Measurements from ENCODE around the gene FARS2. TPM values are rescaled to one million over a fixed set of nuclear protein-coding genes. Genes with fewer than 3 reads are reported as not detected.

Gene FARS2
- polyA plus RNA-seq, 1 of the 3 experiments (the other 2 are of a cell fraction): 12.5 TPM

DNA sequence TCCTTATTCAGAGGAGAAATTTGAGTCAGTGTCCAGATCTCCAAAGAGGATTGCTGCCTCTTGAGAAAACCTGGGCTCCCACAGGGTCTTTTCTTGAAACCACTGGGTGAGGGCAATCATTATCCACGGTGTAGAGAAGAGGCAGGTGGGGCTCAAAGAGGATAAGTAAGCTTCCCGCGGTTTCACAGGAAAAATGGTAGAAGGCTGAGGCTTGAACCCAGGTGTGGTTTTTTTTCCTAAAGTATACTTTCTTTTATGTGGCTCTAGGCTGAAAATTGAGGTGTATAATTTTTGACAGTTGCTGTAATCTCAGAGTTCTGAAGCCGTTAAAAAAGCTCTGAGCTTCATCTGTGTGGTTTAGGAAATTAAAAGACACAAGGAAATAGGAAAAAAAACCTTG lies 164.5 kb downstream of the FARS2 start:
- WGBS (ENCODE audit: low lambda C conversion rate): 90% methylated on average over 4 of the region's 4 CpGs
- Histone ChIP-seq H3K27ac (ENCODE audit: low read depth in 2 of 2, low read length in 1 of 2) (no peak overlapping the region), H3K9ac (no peak overlapping the region), H2AFZ (ENCODE audit: low read depth) (no peak overlapping the region), H3K4me2 (no peak overlapping the region), H3K9me2 (no peaks in the 10 kb centered on the region), H3F3A (replicated peaks; ENCODE audit: insufficient read depth) (no peaks in the 10 kb centered on the region), H3K4me1 (ENCODE audit: control insufficient read depth in 1 of 2, insufficient read depth in 2 of 2, low read depth in 1 of 2, low read length in 1 of 2) (no peaks in the 10 kb centered on the region), H3K9me3 (no peaks in the 10 kb centered on the region), H3K4me3 (ENCODE audit: low read depth in 2 of 2, low read length in 1 of 2) (no peak overlapping the region), H3K27me3 (ENCODE audit: insufficient read depth) (no peaks in the 10 kb centered on the region), H3K36me3 (replicated peaks in 1 of 2; ENCODE audit: control insufficient read depth in 1 of 2, insufficient read depth in 2 of 2, low read length in 1 of 2) (no peaks in the 10 kb centered on the region), H4K20me1 (ENCODE audit: insufficient read depth) (no peaks in the 10 kb centered on the region), H3K79me2 (ENCODE audit: insufficient read depth) (no peaks in the 10 kb centered on the region)
- TF ChIP-seq RXRA (IDR thresholded peaks at IDR 0.05; ENCODE audit: borderline replicate concordance, low read depth) (no peak), EP300 (IDR thresholded peaks at IDR 0.05; ENCODE audit: borderline replicate concordance in 1 of 2, low read depth in 1 of 2, low read length in 1 of 2) (no peak), RCOR1 (IDR thresholded peaks at IDR 0.05; ENCODE audit: low read length) (no peak), EZH2phosphoT487 (IDR thresholded peaks at IDR 0.05; ENCODE audit: borderline replicate concordance, low read depth) (no peak), TAF1 (IDR thresholded peaks at IDR 0.05; ENCODE audit: borderline replicate concordance, low read depth, low read length) (no peak), FOXJ3 (CRISPR knock-in tag; IDR thresholded peaks at IDR 0.05) (no peak), TCF12 (IDR thresholded peaks at IDR 0.05) (no peak), JUND (IDR thresholded peaks at IDR 0.05) (no peak)
- TF ChIP-seq, protein P1, sequence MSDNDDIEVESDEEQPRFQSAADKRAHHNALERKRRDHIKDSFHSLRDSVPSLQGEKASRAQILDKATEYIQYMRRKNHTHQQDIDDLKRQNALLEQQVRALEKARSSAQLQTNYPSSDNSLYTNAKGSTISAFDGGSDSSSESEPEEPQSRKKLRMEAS (IDR thresholded peaks at IDR 0.05; ENCODE audit: low read depth): no peak
- TF ChIP-seq, protein P2, sequence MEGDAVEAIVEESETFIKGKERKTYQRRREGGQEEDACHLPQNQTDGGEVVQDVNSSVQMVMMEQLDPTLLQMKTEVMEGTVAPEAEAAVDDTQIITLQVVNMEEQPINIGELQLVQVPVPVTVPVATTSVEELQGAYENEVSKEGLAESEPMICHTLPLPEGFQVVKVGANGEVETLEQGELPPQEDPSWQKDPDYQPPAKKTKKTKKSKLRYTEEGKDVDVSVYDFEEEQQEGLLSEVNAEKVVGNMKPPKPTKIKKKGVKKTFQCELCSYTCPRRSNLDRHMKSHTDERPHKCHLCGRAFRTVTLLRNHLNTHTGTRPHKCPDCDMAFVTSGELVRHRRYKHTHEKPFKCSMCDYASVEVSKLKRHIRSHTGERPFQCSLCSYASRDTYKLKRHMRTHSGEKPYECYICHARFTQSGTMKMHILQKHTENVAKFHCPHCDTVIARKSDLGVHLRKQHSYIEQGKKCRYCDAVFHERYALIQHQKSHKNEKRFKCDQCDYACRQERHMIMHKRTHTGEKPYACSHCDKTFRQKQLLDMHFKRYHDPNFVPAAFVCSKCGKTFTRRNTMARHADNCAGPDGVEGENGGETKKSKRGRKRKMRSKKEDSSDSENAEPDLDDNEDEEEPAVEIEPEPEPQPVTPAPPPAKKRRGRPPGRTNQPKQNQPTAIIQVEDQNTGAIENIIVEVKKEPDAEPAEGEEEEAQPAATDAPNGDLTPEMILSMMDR (IDR thresholded peaks at IDR 0.05): no peak
- TF ChIP-seq, protein P3, sequence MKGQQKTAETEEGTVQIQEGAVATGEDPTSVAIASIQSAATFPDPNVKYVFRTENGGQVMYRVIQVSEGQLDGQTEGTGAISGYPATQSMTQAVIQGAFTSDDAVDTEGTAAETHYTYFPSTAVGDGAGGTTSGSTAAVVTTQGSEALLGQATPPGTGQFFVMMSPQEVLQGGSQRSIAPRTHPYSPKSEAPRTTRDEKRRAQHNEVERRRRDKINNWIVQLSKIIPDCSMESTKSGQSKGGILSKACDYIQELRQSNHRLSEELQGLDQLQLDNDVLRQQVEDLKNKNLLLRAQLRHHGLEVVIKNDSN (IDR thresholded peaks at IDR 0.05; ENCODE audit: borderline replicate concordance, low read depth): no peak
- DNase-seq: no peak
- ChIA-PET CTCF (no interaction called here), POLR2A (no interaction called here)

DNA sequence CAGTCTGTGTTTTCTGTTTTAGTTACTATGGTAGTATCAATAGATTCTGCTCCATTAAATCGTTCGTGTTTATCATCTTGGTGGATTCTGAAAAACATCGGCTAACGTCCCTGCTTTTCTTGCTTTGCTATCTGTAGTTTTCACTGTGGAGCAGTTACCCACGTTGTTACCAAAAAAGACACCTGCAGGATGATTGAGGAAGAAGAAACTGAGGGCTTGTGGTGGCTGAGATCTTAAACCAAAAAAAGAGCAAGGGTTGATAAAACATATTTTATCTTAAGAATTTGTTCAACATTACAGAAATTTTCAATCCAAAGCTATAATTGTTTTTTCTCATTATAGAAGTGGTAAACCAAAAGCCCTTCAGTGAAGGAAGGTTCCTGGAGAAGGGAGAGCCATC lies 166.3 kb downstream of the FARS2 start:
- Histone ChIP-seq H3K27me3 (ENCODE audit: insufficient read depth) (no peaks in the 10 kb centered on the region), H3K9ac (no peak overlapping the region), H4K20me1 (ENCODE audit: insufficient read depth) (no peaks in the 10 kb centered on the region), H3K4me2 (no peak overlapping the region), H3K27ac (ENCODE audit: low read depth in 2 of 2, low read length in 1 of 2) (no peak overlapping the region), H3K9me3 (no peaks in the 10 kb centered on the region), H3K4me1 (ENCODE audit: control insufficient read depth in 1 of 2, insufficient read depth in 2 of 2, low read depth in 1 of 2, low read length in 1 of 2) (no peaks in the 10 kb centered on the region), H3F3A (replicated peaks; ENCODE audit: insufficient read depth) (no peaks in the 10 kb centered on the region), H3K79me2 (ENCODE audit: insufficient read depth) (no peaks in the 10 kb centered on the region), H3K4me3 (ENCODE audit: low read depth in 2 of 2, low read length in 1 of 2) (no peak overlapping the region), H3K9me2 (no peaks in the 10 kb centered on the region), H2AFZ (ENCODE audit: low read depth) (no peak overlapping the region), H3K36me3 (replicated peaks in 1 of 2; ENCODE audit: control insufficient read depth in 1 of 2, insufficient read depth in 2 of 2, low read length in 1 of 2) (peaks cover 5 to 8% of the 10 kb centered on the region in 2 experiments)
- ChIA-PET POLR2A (no interaction called here), CTCF (no interaction called here)
- no peak for DNase-seq
- TF ChIP-seq, protein P4, sequence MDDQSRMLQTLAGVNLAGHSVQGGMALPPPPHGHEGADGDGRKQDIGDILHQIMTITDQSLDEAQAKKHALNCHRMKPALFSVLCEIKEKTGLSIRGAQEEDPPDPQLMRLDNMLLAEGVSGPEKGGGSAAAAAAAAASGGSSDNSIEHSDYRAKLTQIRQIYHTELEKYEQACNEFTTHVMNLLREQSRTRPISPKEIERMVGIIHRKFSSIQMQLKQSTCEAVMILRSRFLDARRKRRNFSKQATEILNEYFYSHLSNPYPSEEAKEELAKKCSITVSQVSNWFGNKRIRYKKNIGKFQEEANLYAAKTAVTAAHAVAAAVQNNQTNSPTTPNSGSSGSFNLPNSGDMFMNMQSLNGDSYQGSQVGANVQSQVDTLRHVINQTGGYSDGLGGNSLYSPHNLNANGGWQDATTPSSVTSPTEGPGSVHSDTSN (IDR thresholded peaks at IDR 0.05): no peak
- TF ChIP-seq RFX5 (IDR thresholded peaks at IDR 0.05; ENCODE audit: low read length): no peak
- TF ChIP-seq GATA2 (CRISPR knock-in tag; IDR thresholded peaks at IDR 0.05): no peak
- no peak for TF ChIP-seq FOXJ3 (CRISPR knock-in tag; IDR thresholded peaks at IDR 0.05)
- TF ChIP-seq TEAD4 (IDR thresholded peaks at IDR 0.05; ENCODE audit: borderline replicate concordance, insufficient read depth): no peak
- TF ChIP-seq YY1 (IDR thresholded peaks at IDR 0.05; ENCODE audit: low read depth): no peak
- TF ChIP-seq RXRA (IDR thresholded peaks at IDR 0.05; ENCODE audit: borderline replicate concordance, low read depth): no peak
- no peak for TF ChIP-seq EZH2phosphoT487 (IDR thresholded peaks at IDR 0.05; ENCODE audit: borderline replicate concordance, low read depth)
- no peak for TF ChIP-seq RCOR1 (IDR thresholded peaks at IDR 0.05; ENCODE audit: low read length)
- no peak for TF ChIP-seq MXI1 (IDR thresholded peaks at IDR 0.05; ENCODE audit: low read depth, low read length)
- TF ChIP-seq FOXM1 (IDR thresholded peaks at IDR 0.05; ENCODE audit: low read depth): no peak
- no peak for TF ChIP-seq FOSL2 (IDR thresholded peaks at IDR 0.05; ENCODE audit: borderline replicate concordance, low read depth)
- TF ChIP-seq, protein P5, sequence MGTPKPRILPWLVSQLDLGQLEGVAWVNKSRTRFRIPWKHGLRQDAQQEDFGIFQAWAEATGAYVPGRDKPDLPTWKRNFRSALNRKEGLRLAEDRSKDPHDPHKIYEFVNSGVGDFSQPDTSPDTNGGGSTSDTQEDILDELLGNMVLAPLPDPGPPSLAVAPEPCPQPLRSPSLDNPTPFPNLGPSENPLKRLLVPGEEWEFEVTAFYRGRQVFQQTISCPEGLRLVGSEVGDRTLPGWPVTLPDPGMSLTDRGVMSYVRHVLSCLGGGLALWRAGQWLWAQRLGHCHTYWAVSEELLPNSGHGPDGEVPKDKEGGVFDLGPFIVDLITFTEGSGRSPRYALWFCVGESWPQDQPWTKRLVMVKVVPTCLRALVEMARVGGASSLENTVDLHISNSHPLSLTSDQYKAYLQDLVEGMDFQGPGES (IDR thresholded peaks at IDR 0.05; ENCODE audit: low read depth, low read length): no peak
- 95% methylated on average over 5 of the region's 5 CpGs for WGBS (ENCODE audit: low lambda C conversion rate)
